Sigmoid colon (tissue), 7 donors: ENCODE results near the gene BCO2. TPM values are rescaled to one million over a fixed set of nuclear protein-coding genes. Genes with fewer than 3 reads are reported as not detected.

Source experiments
- DNase-seq: peaks from one replicate; pipeline ENCODE4 v3.0.0-alpha.2; 2019
- H3K27ac ChIP-seq, 4 donors: fragments of 200-600 bp; sonication (generic); one replicate each; pipeline ENCODE4 v1.5.1; 2016 to 2019; ENCODE audit warnings: mild to moderate bottlenecking in 1 of 4
- H3K27me3 ChIP-seq, 3 donors: fragments of 200-600 bp; sonication (generic); one replicate each; pipeline ENCODE4 v1.5.1; 2019; ENCODE audit warnings: mild to moderate bottlenecking in 1 of 3
- H3K36me3 ChIP-seq, 4 donors: fragments of 200-600 bp; sonication (generic); one replicate each; pipeline ENCODE4 v1.5.1; 2016 to 2019
- H3K4me1 ChIP-seq, 4 donors: fragments of 200-600 bp; sonication (generic); one replicate each; pipeline ENCODE4 v1.5.1; 2017 to 2019
- H3K4me3 ChIP-seq, 4 donors: fragments of 200-600 bp; sonication (generic); one replicate each; pipeline ENCODE4 v1.5.1; 2017 to 2019; ENCODE audit warnings: mild to moderate bottlenecking in 2 of 4, moderate library complexity in 1 of 4
- H3K9me3 ChIP-seq, 4 donors: fragments of 200-600 bp in 3 of 4; sonication (generic) in 3 of 4; one replicate each; pipeline versions ENCODE4 v1.5.1 to v1.6.1; 2013 to 2019
- EP300 ChIP-seq, 4 donors: sonication (generic); formaldehyde crosslinking; IDR thresholded peaks; one replicate each; pipeline ENCODE4 v1.6.1; 2017; ENCODE audit warnings: antibody characterized with exemption in 4 of 4
- POLR2A ChIP-seq, 2 donors: fragments of 450-650 bp; IDR thresholded peaks; one replicate each; pipeline ENCODE4 v1.6.1; 2016; ENCODE audit warnings: antibody characterized with exemption in 2 of 2, mild to moderate bottlenecking in 2 of 2, moderate library complexity in 2 of 2
- POLR2AphosphoS5 ChIP-seq, 4 donors: sonication (generic); formaldehyde crosslinking; IDR thresholded peaks; one replicate each; pipeline ENCODE4 v1.6.1; 2017; ENCODE audit warnings: antibody characterized with exemption in 4 of 4
- WGBS, 2 donors: extraction: QIAGEN DNeasy Blood & Tissue Kit; methylation state at CpG; one replicate each; pipeline ENCODE4 v1.1.7; 2013; 5-methylcytosine and 5-hydroxymethylcytosine counted together
- intact Hi-C: fragments of 100-400 bp; cut with DNase I; formaldehyde crosslinking; loops from one replicate; pipeline ENCODE4 v1.15.1; 2023
- polyA plus RNA-seq, 3 donors: library from polyadenylated mRNA; stranded (reverse); fragments of 200-250 nt; gene quantifications; one replicate each; pipeline ENCODE4 v1.2.3, GENCODE V29; 2013
- total RNA-seq, 4 donors: library from RNA; depleted of rRNA; stranded (reverse); fragments of >200 nt; gene quantifications; one replicate each; pipeline ENCODE4 v1.1.0, GENCODE V29; 2016
- TF ChIP-seq, protein P1 (sequence below), 4 experiments: fragments of 450-650 bp in 3 of 4; fragments of 200-600 bp in 1 of 4; IDR thresholded peaks; one replicate each; pipeline ENCODE4 v1.5.1; 2016 to 2019; ENCODE audit warnings: antibody characterized with exemption in 4 of 4, mild to moderate bottlenecking in 3 of 4, moderate library complexity in 2 of 4
- donor health status: healthy with polysubstance abuse.
- donor health status: Bipolar disorder and iron deficiency.
- donor health status: healthy.

The BCO2 gene
- total and polyA plus RNA-seq, 7 donors: 3.2 to 16.9 (median 7.1) TPM; not detected in 2

- H3K27ac ChIP-seq: peak overlapping the region in 1 of 4 donors; percentile 0
- peaks cover 0 to 64% (median 9%) of the 10 kb centered on the region in 4 donors for H3K36me3 ChIP-seq
- TF ChIP-seq POLR2AphosphoS5 (IDR thresholded peaks at IDR 0.05): peak in 1 of 4 donors; percentile 13
- no peak for TF ChIP-seq EP300 (IDR thresholded peaks at IDR 0.05)
- H3K4me1 ChIP-seq: peaks cover 0 to 9% (median 5%) of the 10 kb centered on the region in 4 donors
- 35 to 70% methylated on average over 3 of the region's 3 CpGs for WGBS, 2 donors
- DNase-seq: no peak
- intact Hi-C loops: no loop called here
- no peak overlapping the region for H3K4me3 ChIP-seq
- H3K9me3 ChIP-seq: no peaks in the 10 kb centered on the region
- no peaks in the 10 kb centered on the region for H3K27me3 ChIP-seq
Observed at GRCh38 chr11:112238041-112238440, 62.7 kb downstream of the BCO2 start.

GRCh38 chr11:112241486-112241885 is 66.2 kb downstream of the BCO2 start:
- Histone ChIP-seq H3K4me3 (no peak overlapping the region), H3K27me3 (no peaks in the 10 kb centered on the region), H3K36me3 (peaks cover 0 to 30% (median under 1%) of the 10 kb centered on the region in 4 donors), H3K9me3 (no peaks in the 10 kb centered on the region), H3K27ac (peak overlapping the region in 2 of 4 donors; percentile 41 to 53), H3K4me1 (peaks cover 0 to 9% (median 5%) of the 10 kb centered on the region in 4 donors)
- DNase-seq: peak; percentile 78
- intact Hi-C loops: no loop called here
- TF ChIP-seq POLR2AphosphoS5 (IDR thresholded peaks at IDR 0.05) (peak; percentile 29 to 57 (median 38)), EP300 (IDR thresholded peaks at IDR 0.05) (no peak), POLR2A (IDR thresholded peaks at IDR 0.05) (no peak)
- WGBS, 2 donors: 79 to 84% methylated on average over 3 of the region's 3 CpGs

DNA sequence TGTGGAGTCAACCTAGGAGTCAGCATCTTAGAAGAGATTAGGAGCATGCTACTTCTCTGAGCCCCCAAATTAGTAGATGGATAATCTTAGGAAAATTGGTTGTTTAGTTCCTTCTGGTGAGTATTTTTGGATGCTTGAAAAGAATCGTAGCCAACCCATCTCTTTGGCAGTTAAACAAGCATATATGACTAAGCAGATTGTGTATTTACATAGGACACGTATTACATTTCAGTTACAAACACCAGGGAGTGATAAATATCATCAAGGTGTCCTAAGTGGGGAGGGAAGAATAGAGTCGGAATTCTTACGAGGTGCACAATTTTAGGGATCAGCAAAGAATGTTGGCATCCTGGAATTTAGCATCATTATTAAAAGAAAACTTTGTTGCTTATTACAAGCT is 71.9 kb downstream of the BCO2 start:
- WGBS, 2 donors: 20 to 58% methylated on average over 4 of the region's 4 CpGs
- no peak for DNase-seq
- no peak for TF ChIP-seq POLR2A (IDR thresholded peaks at IDR 0.05)
- TF ChIP-seq, protein P1, sequence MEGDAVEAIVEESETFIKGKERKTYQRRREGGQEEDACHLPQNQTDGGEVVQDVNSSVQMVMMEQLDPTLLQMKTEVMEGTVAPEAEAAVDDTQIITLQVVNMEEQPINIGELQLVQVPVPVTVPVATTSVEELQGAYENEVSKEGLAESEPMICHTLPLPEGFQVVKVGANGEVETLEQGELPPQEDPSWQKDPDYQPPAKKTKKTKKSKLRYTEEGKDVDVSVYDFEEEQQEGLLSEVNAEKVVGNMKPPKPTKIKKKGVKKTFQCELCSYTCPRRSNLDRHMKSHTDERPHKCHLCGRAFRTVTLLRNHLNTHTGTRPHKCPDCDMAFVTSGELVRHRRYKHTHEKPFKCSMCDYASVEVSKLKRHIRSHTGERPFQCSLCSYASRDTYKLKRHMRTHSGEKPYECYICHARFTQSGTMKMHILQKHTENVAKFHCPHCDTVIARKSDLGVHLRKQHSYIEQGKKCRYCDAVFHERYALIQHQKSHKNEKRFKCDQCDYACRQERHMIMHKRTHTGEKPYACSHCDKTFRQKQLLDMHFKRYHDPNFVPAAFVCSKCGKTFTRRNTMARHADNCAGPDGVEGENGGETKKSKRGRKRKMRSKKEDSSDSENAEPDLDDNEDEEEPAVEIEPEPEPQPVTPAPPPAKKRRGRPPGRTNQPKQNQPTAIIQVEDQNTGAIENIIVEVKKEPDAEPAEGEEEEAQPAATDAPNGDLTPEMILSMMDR (IDR thresholded peaks at IDR 0.05): no peak
- TF ChIP-seq POLR2AphosphoS5 (IDR thresholded peaks at IDR 0.05): no peak
- TF ChIP-seq EP300 (IDR thresholded peaks at IDR 0.05): no peak
- H3K27ac ChIP-seq: no peak overlapping the region
- H3K27me3 ChIP-seq: no peaks in the 10 kb centered on the region
- no peak overlapping the region for H3K4me3 ChIP-seq
- no peaks in the 10 kb centered on the region for H3K4me1 ChIP-seq
- H3K9me3 ChIP-seq: no peaks in the 10 kb centered on the region
- intact Hi-C loops: no loop called here
- H3K36me3 ChIP-seq: no peaks in the 10 kb centered on the region

GRCh38 chr11:112248201-112248600 is 72.9 kb downstream of the BCO2 start:
- intact Hi-C loops: no loop called here

DNA sequence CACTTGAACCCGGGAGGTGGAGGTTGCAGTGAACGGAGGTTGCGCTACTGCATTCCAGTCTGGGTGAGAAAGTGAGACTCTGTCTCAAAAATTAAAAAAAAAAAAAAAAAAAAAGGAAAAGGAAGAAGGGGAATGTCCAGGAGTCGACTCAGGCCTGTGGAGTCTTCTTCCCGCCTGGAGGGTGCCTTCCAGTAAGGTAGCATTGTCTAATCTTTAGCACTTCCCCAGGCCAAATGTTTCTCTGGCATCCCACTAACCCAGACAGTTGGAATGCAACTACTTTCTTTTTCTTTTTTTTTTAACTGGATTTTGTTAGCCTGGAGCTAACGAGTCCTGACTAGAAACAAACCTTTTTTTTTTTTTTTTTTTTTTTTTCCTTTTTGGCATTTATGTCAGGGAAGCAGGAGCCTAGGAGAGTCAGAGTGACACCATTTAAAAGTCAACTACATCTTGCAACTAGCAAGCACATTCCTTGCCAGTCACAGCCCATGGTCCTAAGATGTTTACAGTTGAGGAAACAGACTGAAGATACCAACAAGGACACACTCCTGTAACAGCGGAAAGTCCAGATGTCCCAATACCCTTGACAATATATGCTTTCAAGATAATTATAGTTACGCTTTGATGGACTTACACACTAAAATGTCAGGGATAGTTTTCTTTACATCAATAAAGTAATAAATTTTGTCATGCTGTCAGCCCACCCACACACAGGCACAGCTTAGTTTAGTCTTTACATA is 74.7 kb downstream of the BCO2 start:
- 85 to 86% methylated on average over 8 of the region's 8 CpGs for WGBS, 2 donors
- Histone ChIP-seq H3K4me3 (no peak overlapping the region), H3K9me3 (no peaks in the 10 kb centered on the region), H3K4me1 (no peaks in the 10 kb centered on the region), H3K36me3 (no peaks in the 10 kb centered on the region), H3K27ac (no peak overlapping the region), H3K27me3 (no peaks in the 10 kb centered on the region)
- TF ChIP-seq, protein P1 (IDR thresholded peaks at IDR 0.05): no peak
- TF ChIP-seq POLR2AphosphoS5 (IDR thresholded peaks at IDR 0.05) (no peak), POLR2A (IDR thresholded peaks at IDR 0.05) (no peak), EP300 (IDR thresholded peaks at IDR 0.05) (no peak)
- intact Hi-C loops: no loop called here
- DNase-seq: no peak

More at GRCh38 chr11:112248201-112248600, 72.9 kb downstream of the BCO2 start:
- DNase-seq: no peak
- 87 to 96% methylated on average over 2 of the region's 2 CpGs for WGBS, 2 donors
- Histone ChIP-seq H3K36me3 (no peaks in the 10 kb centered on the region), H3K27me3 (no peaks in the 10 kb centered on the region), H3K4me1 (no peaks in the 10 kb centered on the region), H3K9me3 (no peaks in the 10 kb centered on the region), H3K27ac (no peak overlapping the region), H3K4me3 (no peak overlapping the region)
- no peak for TF ChIP-seq POLR2A (IDR thresholded peaks at IDR 0.05)
- TF ChIP-seq POLR2AphosphoS5 (IDR thresholded peaks at IDR 0.05): no peak
- TF ChIP-seq, protein P1 (IDR thresholded peaks at IDR 0.05): no peak
- no peak for TF ChIP-seq EP300 (IDR thresholded peaks at IDR 0.05)
